ENCODE data around the gene CISD2.

CISD2 gene

GRCh38 chr4:102832105-102832504 is 36.7 kb upstream of the CISD2 start:
- no peaks in the 10 kb centered on the region for H4K20me1 ChIP-seq (ENCODE audit: insufficient read depth)
- H3K27me3 ChIP-seq (ENCODE audit: insufficient read depth, low read depth) = no peaks in the 10 kb centered on the region
- H3K79me2 ChIP-seq (ENCODE audit: insufficient read depth, low read depth) = peaks cover 11% of the 10 kb centered on the region; the same call in 1 of the 2 replicates
- no peak overlapping the region for H3K27ac ChIP-seq
- no peak overlapping the region for H3K4me2 ChIP-seq
- H3K9ac ChIP-seq = no peak overlapping the region
- H2AFZ ChIP-seq (ENCODE audit: low read depth) = no peak overlapping the region
- no peak overlapping the region for H3K4me3 ChIP-seq (IDR thresholded peaks at IDR 0.05; ENCODE audit: insufficient read depth, low read depth, low read length)
- peaks cover 18% of the 10 kb centered on the region for H3K4me1 ChIP-seq (ENCODE audit: low read depth, poor library complexity, severe bottlenecking)
- no peak for TF ChIP-seq CTCF (conservative IDR thresholded peaks at IDR 0.05; ENCODE audit: low read depth, low read length)
- no peaks in the 10 kb centered on the region for H3K36me3 ChIP-seq (ENCODE audit: insufficient read depth)

- Histone ChIP-seq H3K4me3 (IDR thresholded peaks at IDR 0.05; ENCODE audit: insufficient read depth, low read depth, low read length) (no peak overlapping the region), H3K4me1 (ENCODE audit: low read depth, poor library complexity, severe bottlenecking) (peaks cover 18% of the 10 kb centered on the region), H3K9ac (no peak overlapping the region), H3K27ac (no peak overlapping the region), H2AFZ (ENCODE audit: low read depth) (no peak overlapping the region), H3K4me2 (no peak overlapping the region), H3K79me2 (ENCODE audit: insufficient read depth, low read depth) (peaks cover 9% of the 10 kb centered on the region; the same call in 1 of the 2 replicates), H4K20me1 (ENCODE audit: insufficient read depth) (no peaks in the 10 kb centered on the region), H3K27me3 (ENCODE audit: insufficient read depth, low read depth) (no peaks in the 10 kb centered on the region), H3K36me3 (ENCODE audit: insufficient read depth) (no peaks in the 10 kb centered on the region)
- no peak for TF ChIP-seq CTCF (conservative IDR thresholded peaks at IDR 0.05; ENCODE audit: low read depth, low read length)
These were observed 36.1 kb upstream of the CISD2 start for GRCh38 chr4:102832667-102833066.

GRCh38 chr4:102836596-102836995 is 32.2 kb upstream of the CISD2 start:
- no peak overlapping the region for H2AFZ ChIP-seq (ENCODE audit: low read depth)
- H4K20me1 ChIP-seq (ENCODE audit: insufficient read depth) = no peaks in the 10 kb centered on the region
- TF ChIP-seq CTCF (conservative IDR thresholded peaks at IDR 0.05; ENCODE audit: low read depth, low read length) = no peak
- H3K4me1 ChIP-seq (ENCODE audit: low read depth, poor library complexity, severe bottlenecking) = no peaks in the 10 kb centered on the region
- H3K4me3 ChIP-seq (IDR thresholded peaks at IDR 0.05; ENCODE audit: insufficient read depth, low read depth, low read length) = no peak overlapping the region
- no peak overlapping the region for H3K9ac ChIP-seq
- H3K27me3 ChIP-seq (ENCODE audit: insufficient read depth, low read depth) = no peaks in the 10 kb centered on the region
- no peak overlapping the region for H3K4me2 ChIP-seq
- no peaks in the 10 kb centered on the region for H3K79me2 ChIP-seq (ENCODE audit: insufficient read depth, low read depth)
- no peak overlapping the region for H3K27ac ChIP-seq
- H3K36me3 ChIP-seq (ENCODE audit: insufficient read depth) = no peaks in the 10 kb centered on the region

- no peaks in the 10 kb centered on the region for H3K27me3 ChIP-seq (ENCODE audit: insufficient read depth, low read depth)
- H3K4me3 ChIP-seq (IDR thresholded peaks at IDR 0.05; ENCODE audit: insufficient read depth, low read depth, low read length) = no peak overlapping the region
- H2AFZ ChIP-seq (ENCODE audit: low read depth) = no peak overlapping the region
- no peak overlapping the region for H3K9ac ChIP-seq
- no peaks in the 10 kb centered on the region for H3K79me2 ChIP-seq (ENCODE audit: insufficient read depth, low read depth)
- peaks cover 12% of the 10 kb centered on the region for H3K4me1 ChIP-seq (ENCODE audit: low read depth, poor library complexity, severe bottlenecking)
- no peak overlapping the region for H3K27ac ChIP-seq
- no peaks in the 10 kb centered on the region for H3K36me3 ChIP-seq (ENCODE audit: insufficient read depth)
- no peak for TF ChIP-seq CTCF (conservative IDR thresholded peaks at IDR 0.05; ENCODE audit: low read depth, low read length)
- H3K4me2 ChIP-seq = 0 out of 2 replicates have a peak overlapping the region, but pooled peaks have one; percentile 7
- H4K20me1 ChIP-seq (ENCODE audit: insufficient read depth) = no peaks in the 10 kb centered on the region
These were observed 26.4 kb upstream of the CISD2 start for GRCh38 chr4:102842367-102842766.

All from KMS-11 (cell line).